ENCODE results near the gene NXPE4. TPM values are rescaled to one million over a fixed set of nuclear protein-coding genes. Genes with fewer than 3 reads are reported as not detected.

Gene NXPE4
- total RNA-seq, 2 donors from 2014 or later: not detected

DNA sequence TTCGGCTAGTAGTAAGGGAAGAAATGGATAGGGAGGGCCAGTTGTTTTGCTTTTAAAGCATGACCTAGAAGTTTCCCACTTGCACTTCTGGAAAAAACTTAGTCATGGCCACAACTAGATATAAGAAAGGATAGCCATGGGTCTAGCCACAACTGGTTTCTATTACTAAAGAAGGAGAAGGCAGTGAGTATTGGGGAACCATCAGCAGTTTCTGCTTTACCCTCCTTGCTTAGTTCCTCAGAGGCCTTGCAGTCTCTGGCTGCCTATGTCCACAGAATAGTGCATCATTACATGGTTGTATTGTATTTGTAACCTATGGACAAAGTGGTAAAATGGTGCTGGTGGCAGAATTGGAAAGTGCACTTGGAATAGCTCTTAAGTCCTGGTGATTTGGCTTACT, 71.5 kb downstream of the NXPE4 start:
- H3K27me3 ChIP-seq (ENCODE audit: control insufficient read depth, insufficient read depth, low read length, poor library complexity, severe bottlenecking): no peaks in the 10 kb centered on the region
- 91% methylated on average over 1 of the region's 1 CpG; no CpG with 5 or more reads in 1 of the 2 experiments for WGBS, 2 experiments (ENCODE audit: insufficient coverage in 1 of 2, insufficient read length in 1 of 2)
- H3K27me3 Mint-ChIP-seq (ENCODE audit: insufficient read depth): no peaks in the 10 kb centered on the region
- no peak for DNase-seq
- no peak overlapping the region for H3K4me3 Mint-ChIP-seq
- peaks cover 22% of the 10 kb centered on the region for H3K9me3 Mint-ChIP-seq
- H3K4me1 Mint-ChIP-seq: peaks cover 5% of the 10 kb centered on the region
- no peak overlapping the region for H3K27ac ChIP-seq (ENCODE audit: low read depth, low read length)
- no peak overlapping the region for H3K9ac ChIP-seq (ENCODE audit: extremely low read depth, low read length, poor library complexity, severe bottlenecking)
- H3K4me3 ChIP-seq (ENCODE audit: low read length): no peak overlapping the region
- H3K9me3 ChIP-seq (ENCODE audit: control insufficient read depth, low read length): peaks cover 39% of the 10 kb centered on the region
- H3K27ac Mint-ChIP-seq: no peak overlapping the region
- H3K36me3 ChIP-seq (ENCODE audit: control insufficient read depth, insufficient read depth, low read length): no peaks in the 10 kb centered on the region
- H3K36me3 Mint-ChIP-seq (ENCODE audit: low read depth): no peaks in the 10 kb centered on the region
- TF ChIP-seq, protein P1, sequence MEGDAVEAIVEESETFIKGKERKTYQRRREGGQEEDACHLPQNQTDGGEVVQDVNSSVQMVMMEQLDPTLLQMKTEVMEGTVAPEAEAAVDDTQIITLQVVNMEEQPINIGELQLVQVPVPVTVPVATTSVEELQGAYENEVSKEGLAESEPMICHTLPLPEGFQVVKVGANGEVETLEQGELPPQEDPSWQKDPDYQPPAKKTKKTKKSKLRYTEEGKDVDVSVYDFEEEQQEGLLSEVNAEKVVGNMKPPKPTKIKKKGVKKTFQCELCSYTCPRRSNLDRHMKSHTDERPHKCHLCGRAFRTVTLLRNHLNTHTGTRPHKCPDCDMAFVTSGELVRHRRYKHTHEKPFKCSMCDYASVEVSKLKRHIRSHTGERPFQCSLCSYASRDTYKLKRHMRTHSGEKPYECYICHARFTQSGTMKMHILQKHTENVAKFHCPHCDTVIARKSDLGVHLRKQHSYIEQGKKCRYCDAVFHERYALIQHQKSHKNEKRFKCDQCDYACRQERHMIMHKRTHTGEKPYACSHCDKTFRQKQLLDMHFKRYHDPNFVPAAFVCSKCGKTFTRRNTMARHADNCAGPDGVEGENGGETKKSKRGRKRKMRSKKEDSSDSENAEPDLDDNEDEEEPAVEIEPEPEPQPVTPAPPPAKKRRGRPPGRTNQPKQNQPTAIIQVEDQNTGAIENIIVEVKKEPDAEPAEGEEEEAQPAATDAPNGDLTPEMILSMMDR (conservative IDR thresholded peaks at IDR 0.05): no peak
- H3K4me1 ChIP-seq (ENCODE audit: control insufficient read depth, insufficient read depth, low read length): peaks cover 6% of the 10 kb centered on the region

GRCh38 chr11:114522818-114523217, 72.8 kb downstream of the NXPE4 start:
- Mint-ChIP-seq H3K9me3 (peaks cover 22% of the 10 kb centered on the region), H3K27ac (no peak overlapping the region), H3K36me3 (ENCODE audit: low read depth) (no peaks in the 10 kb centered on the region), H3K4me1 (no peaks in the 10 kb centered on the region), H3K27me3 (ENCODE audit: insufficient read depth) (no peaks in the 10 kb centered on the region), H3K4me3 (no peak overlapping the region)
- no peaks in the 10 kb centered on the region for H3K36me3 ChIP-seq (ENCODE audit: control insufficient read depth, insufficient read depth, low read length)
- no peak overlapping the region for H3K27ac ChIP-seq (ENCODE audit: low read depth, low read length)
- no peaks in the 10 kb centered on the region for H3K4me1 ChIP-seq (ENCODE audit: control insufficient read depth, insufficient read depth, low read length)
- TF ChIP-seq, protein P1 (conservative IDR thresholded peaks at IDR 0.05): no peak
- no peak for DNase-seq
- H3K9ac ChIP-seq (ENCODE audit: extremely low read depth, low read length, poor library complexity, severe bottlenecking): no peak overlapping the region
- peaks cover 39% of the 10 kb centered on the region for H3K9me3 ChIP-seq (ENCODE audit: control insufficient read depth, low read length)
- no peak overlapping the region for H3K4me3 ChIP-seq (ENCODE audit: low read length)
- H3K27me3 ChIP-seq (ENCODE audit: control insufficient read depth, insufficient read depth, low read length, poor library complexity, severe bottlenecking): no peaks in the 10 kb centered on the region
- WGBS, 2 experiments (ENCODE audit: insufficient coverage in 1 of 2, insufficient read length in 1 of 2): 96 to 97% methylated on average over 2 of the region's 2 CpGs

Other genes with a start within 250 kb of the NXPE4 start
- gene C11orf71, start 195.3 kb downstream of the NXPE4 start, total RNA-seq: 10 to 100 TPM in 1 of 2 donors, 1 to 10 TPM in 1; 6.2 to 10.0 TPM
- gene RBM7, start 195.1 kb downstream of the NXPE4 start, total RNA-seq: 10 to 100 TPM; 46.8 to 56.4 TPM
- gene REXO2, start 156.3 kb downstream of the NXPE4 start, total RNA-seq: 10 to 100 TPM; 69.8 to 89.9 TPM
- gene NXPE1, start 35.9 kb downstream of the NXPE4 start, total RNA-seq: not detected
- under 1 TPM in 1 of 2 donors, not detected in 1; 0.18 TPM for gene NXPE2, start 82.7 kb upstream of the NXPE4 start, total RNA-seq